Gastrocnemius medialis (tissue), 4 donors: ENCODE data around the gene SPOPL.

Experiments used
- CTCF ChIP-seq, 5 experiments: fragments of 450-650 bp in 3 of 5; fragments of 200-600 bp in 2 of 5; sonication (generic) in 2 of 5; IDR thresholded peaks in 4 of 5; conservative IDR thresholded peaks in 1 of 5; 1 replicate in 4 of 5; 2 replicates in 1 of 5; pipeline ENCODE4 v1.5.1; 2016 to 2019; ENCODE audit warnings: antibody characterized with exemption in 5 of 5, mild to moderate bottlenecking in 3 of 5, moderate library complexity in 3 of 5
- POLR2A ChIP-seq, 2 donors: fragments of 450-650 bp; IDR thresholded peaks; one replicate each; pipeline ENCODE4 v1.6.1; 2017; ENCODE audit warnings: antibody characterized with exemption in 2 of 2, mild to moderate bottlenecking in 2 of 2, moderate library complexity in 2 of 2

- no peak for TF ChIP-seq CTCF (IDR thresholded peaks at IDR 0.05 in 4 of 5, conservative IDR thresholded peaks at IDR 0.05 in 1 of 5)
- TF ChIP-seq POLR2A (IDR thresholded peaks at IDR 0.05) = no peak
These were observed 46.3 kb upstream of the SPOPL start for GRCh38 chr2:138455275-138455674.
